Activated T-cell treated with anti-CD3 and anti-CD28 coated beads, Interleukin-2, amount 50 U/mL, for 72 hours (primary cell): ENCODE results near the gene PIGK. TPM values are rescaled to one million over a fixed set of nuclear protein-coding genes. Genes with fewer than 3 reads are reported as not detected.

Experiments used
- ATAC-seq, 2 donors: fragments of 150-1000 bp; cut with Tn5 transposase; replicated peaks in 1 of 2; 2 replicates each; pipeline ENCODE4 v1.10.0; 2021; ENCODE audit warnings: moderate library complexity in 2 of 2, mild to moderate bottlenecking in 1 of 2
- DNase-seq, 2 donors: peaks; one replicate each; pipeline ENCODE4 v3.0.0; 2021 to 2022; ENCODE audit warnings: mixed read lengths in 1 of 2
- H3K27ac Mint-ChIP-seq: one replicate; pipeline ENCODE4 v1.8.0; 2022; ENCODE audit warnings: mild to moderate bottlenecking, moderate library complexity, mixed read lengths
- H3K27me3 Mint-ChIP-seq: one replicate; pipeline ENCODE4 v1.8.0; 2022; ENCODE audit warnings: low read depth, mixed read lengths
- H3K36me3 Mint-ChIP-seq, 2 donors: one replicate each; pipeline ENCODE4 v1.8.0; 2022; ENCODE audit warnings: mixed read lengths in 2 of 2, mild to moderate bottlenecking in 1 of 2; ENCODE audit not compliant: insufficient read depth in 2 of 2
- H3K4me1 Mint-ChIP-seq: one replicate; pipeline ENCODE4 v1.8.0; 2022; ENCODE audit warnings: low read depth, mixed read lengths
- H3K4me3 Mint-ChIP-seq, 2 donors: one replicate each; pipeline ENCODE4 v1.8.0; 2022; ENCODE audit warnings: mild to moderate bottlenecking in 2 of 2, mixed read lengths in 2 of 2, moderate library complexity in 2 of 2
- H3K9me3 Mint-ChIP-seq, 2 donors: one replicate each; pipeline ENCODE4 v1.8.0; 2022; ENCODE audit warnings: mixed read lengths in 2 of 2
- total RNA-seq, 2 donors: library from RNA; stranded (reverse); gene quantifications; one replicate each; pipeline ENCODE4 v1.2.3, GENCODE V29; 2022

PIGK gene
- total RNA-seq, 2 donors from 2014 or later = 21.3 to 26.4 TPM

DNA sequence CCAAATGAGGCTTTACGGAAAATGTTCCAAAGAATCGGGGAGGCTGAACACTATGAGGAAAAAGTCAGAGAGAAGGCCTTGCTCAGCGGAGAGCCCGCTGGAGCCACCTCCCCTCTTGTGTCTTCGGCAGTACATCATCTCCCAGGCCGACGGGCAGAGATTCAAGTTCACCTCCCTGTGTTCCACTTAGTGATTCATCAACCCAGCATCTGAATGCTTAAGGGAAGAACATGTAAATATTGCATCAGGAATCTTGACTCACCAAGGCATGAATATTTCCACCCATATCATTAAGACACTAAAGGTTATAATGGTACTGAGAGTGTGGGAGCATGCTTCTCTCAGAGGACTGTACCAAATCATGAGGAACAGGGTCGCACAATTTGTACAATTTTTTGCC, 179.5 kb downstream of the PIGK start:
- Mint-ChIP-seq H3K36me3 (peaks cover 0 to 4% of the 10 kb centered on the region in 2 donors), H3K4me3 (no peak overlapping the region), H3K4me1 (no peaks in the 10 kb centered on the region), H3K9me3 (peaks cover 3 to 6% of the 10 kb centered on the region in 2 donors), H3K27ac (no peak overlapping the region), H3K27me3 (peaks cover 5% of the 10 kb centered on the region)
- ATAC-seq (no peak), DNase-seq (no peak)

DNA sequence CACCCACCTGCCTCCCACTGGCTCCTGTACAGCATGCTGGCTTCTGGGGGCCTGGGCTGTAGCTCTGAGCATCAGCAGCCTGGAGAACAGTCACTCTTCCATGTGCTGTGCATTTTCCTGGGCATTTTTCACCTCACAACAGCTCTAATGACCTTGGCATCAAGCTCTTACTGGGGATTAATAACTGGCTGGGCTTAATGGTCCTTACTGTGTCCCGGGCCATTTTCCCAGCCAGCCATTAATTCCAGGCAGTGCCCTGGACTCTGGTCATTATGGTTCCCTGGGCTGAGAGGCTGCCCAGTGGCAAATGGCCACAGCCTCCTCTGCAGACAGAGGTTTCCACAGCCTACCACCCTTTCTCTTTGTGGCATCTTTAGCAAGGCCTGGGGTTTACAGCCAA, 180.1 kb downstream of the PIGK start:
- no peak overlapping the region for H3K27ac Mint-ChIP-seq
- no peaks in the 10 kb centered on the region for H3K4me1 Mint-ChIP-seq
- H3K4me3 Mint-ChIP-seq = no peak overlapping the region
- peaks cover 3 to 6% of the 10 kb centered on the region in 2 donors for H3K9me3 Mint-ChIP-seq
- peaks cover 0 to 4% of the 10 kb centered on the region in 2 donors for H3K36me3 Mint-ChIP-seq
- ATAC-seq (no peak), DNase-seq (no peak)
- H3K27me3 Mint-ChIP-seq = peaks cover 5% of the 10 kb centered on the region

Other genes starting within 250 kb of the PIGK start
- gene AK5, start 62.6 kb upstream of the PIGK start, total RNA-seq = 1 to 10 TPM; 4.4 to 7.2 TPM